HG02642 (cell line): Measurements from ENCODE around the gene CCDC122.

Experiments used
- ATAC-seq: cut with Tn5 transposase; IDR thresholded peaks from one replicate; pipeline ENCODE4 v1.9.1; 2021; ENCODE audit warnings: mild to moderate bottlenecking; ENCODE audit not compliant: unreplicated experiment, poor library complexity

Gene CCDC122

GRCh38 chr13:43805071-43805468, 74.5 kb downstream of the CCDC122 start:
- no peak for ATAC-seq

GRCh38 chr13:43804461-43805070, 75.0 kb downstream of the CCDC122 start:
- ATAC-seq: no peak

- no peak for ATAC-seq
These were observed 77.0 kb downstream of the CCDC122 start for GRCh38 chr13:43802511-43802910.

GRCh38 chr13:43800828-43801227, 78.7 kb downstream of the CCDC122 start:
- ATAC-seq: no peak

- no peak for ATAC-seq
These were observed 80.3 kb downstream of the CCDC122 start for GRCh38 chr13:43799191-43799590.

GRCh38 chr13:43797869-43798268, 81.7 kb downstream of the CCDC122 start:
- ATAC-seq: no peak

- ATAC-seq: no peak
These were observed 82.4 kb downstream of the CCDC122 start for GRCh38 chr13:43797159-43797558.

- ATAC-seq: no peak
These were observed 85.1 kb downstream of the CCDC122 start for GRCh38 chr13:43794416-43794815.

GRCh38 chr13:43792076-43792881, 87.3 kb downstream of the CCDC122 start:
- ATAC-seq: no peak

- no peak for ATAC-seq
These were observed 91.5 kb downstream of the CCDC122 start for GRCh38 chr13:43787997-43788396.

GRCh38 chr13:43787518-43787891, 92.0 kb downstream of the CCDC122 start:
- no peak for ATAC-seq

- ATAC-seq: peak; percentile 53
These were observed 92.6 kb downstream of the CCDC122 start, which contains the start of gene ENOX1 for GRCh38 chr13:43786766-43787517. Gene ENOX1, minus strand, starts transcription at chr13:43786972.

GRCh38 chr13:43786472-43786765, 93.1 kb downstream of the CCDC122 start:
- ATAC-seq: no peak
